Pancreas (tissue), 10 donors: ENCODE data around the gene GET4. TPM values are rescaled to one million over a fixed set of nuclear protein-coding genes. Genes with fewer than 3 reads are reported as not detected.

Experiments
- ATAC-seq, 4 donors: fragments of 200-7000 bp; cut with Tn5 transposase; one replicate each; pipeline versions ENCODE4 v1.8.0 to v1.9.1; 2020; ENCODE audit warnings: mild to moderate bottlenecking in 4 of 4, moderate library complexity in 4 of 4
- DNase-seq, 6 donors: peaks; one replicate each; pipeline ENCODE4 v3.0.0-alpha.2; 2020
- FAIRE-seq: peaks from 2 replicates; lab custom pipeline; 2012; peaks lifted over from hg19 to GRCh38; lab: Jason Lieb, UNC
- H3K27ac ChIP-seq, 4 donors: fragments of 200-600 bp; sonication (generic); 1 replicate in 3 of 4; 2 replicates in 1 of 4; pipeline versions ENCODE4 v1.5.0 to v1.8.0; 2020
- H3K27me3 ChIP-seq, 4 donors: fragments of 200-600 bp; one replicate each; pipeline ENCODE4 v1.8.0; 2021
- H3K36me3 ChIP-seq, 3 donors: fragments of 200-600 bp; sonication (generic) in 1 of 3; one replicate each; pipeline versions ENCODE4 v1.5.0 to v1.8.0; 2020 to 2021
- H3K4me1 ChIP-seq, 3 donors: fragments of 200-600 bp; one replicate each; pipeline ENCODE4 v1.8.0; 2021
- H3K4me3 ChIP-seq, 4 donors: fragments of 200-600 bp; sonication (generic) in 2 of 4; one replicate each; pipeline versions ENCODE4 v1.5.0 to v1.8.0; 2020 to 2021
- H3K9me3 ChIP-seq, 4 donors: fragments of 200-600 bp; one replicate each; pipeline ENCODE4 v1.8.0; 2021
- CTCF ChIP-seq, 4 donors: fragments of 200-600 bp; sonication (generic) in 3 of 4; IDR thresholded peaks; one replicate each; pipeline versions ENCODE4 v1.5.0 to v1.8.0; 2021; ENCODE audit warnings: antibody characterized with exemption in 4 of 4
- WGBS, 2 donors: extraction: QIAGEN DNeasy Blood & Tissue Kit; methylation state at CpG; one replicate each; pipeline ENCODE4 v1.1.7; 2013; 5-methylcytosine and 5-hydroxymethylcytosine counted together
- intact Hi-C, 3 donors: fragments of 100-400 bp; cut with DNase I; formaldehyde crosslinking; loops; one replicate each; pipeline versions ENCODE4 v1.11.1 to v1.14.2; 2022
- polyA plus RNA-seq, 2 donors: library from polyadenylated mRNA; stranded (reverse); fragments of 200-250 nt; gene quantifications; one replicate each; pipeline ENCODE4 v1.2.3, GENCODE V29; 2013
- total RNA-seq, 6 donors: library from RNA; stranded (reverse); fragmentation: NEBNext Ultra II Directional in 4 of 6; extraction: Animal tissue kit (Norgen Biotek cat#: 25700) in 4 of 6; gene quantifications; one replicate each; pipeline versions ENCODE4 v1.2.1 to v1.2.4, GENCODE V29; 2021 to 2023
- donor health status: healthy with polysubstance abuse.
- donor health status: DM: no; HTN: no; CAD: no; lungs with moderate emphysema.
- donor health status: DM: no; HTN: no; CAD: no.
- donor health status: control.
- donor health status: control.
- donor health status: Bipolar disorder and iron deficiency.
- donor health status: DM: yes; HTN: yes; CAD: no.
- donor health status: DM: no; HTN: no; CAD: no.
- donor health status: DM: no; HTN: no; CAD: no.
- donor health status: DM: yes; HTN: yes; CAD: no.

The GET4 gene
- total and polyA plus RNA-seq, 8 donors: 13.1 to 94.5 (median 21.4) TPM

GRCh38 chr7:911791-912480, 35.6 kb downstream of the GET4 start:
- DNase-seq: peak in 1 of 6 donors; percentile 67
- no peak for FAIRE-seq

GRCh38 chr7:913736-914520, 37.6 kb downstream of the GET4 start:
- Histone ChIP-seq H3K9me3 (no peaks in the 10 kb centered on the region), H3K27me3 (no peaks in the 10 kb centered on the region), H3K4me1 (no peaks in the 10 kb centered on the region), H3K36me3 (no peaks in the 10 kb centered on the region), H3K4me3 (no peak overlapping the region), H3K27ac (no peak overlapping the region)
- peak; percentile 32 to 72 (median 63) for ATAC-seq
- intact Hi-C loops: no loop called here
- WGBS, 2 donors: 72 to 74% methylated on average over 31 of the region's 31 CpGs
- no peak for TF ChIP-seq CTCF (IDR thresholded peaks at IDR 0.05)
- DNase-seq: peak in 2 of 6 donors; percentile 59 to 83
- no peak for FAIRE-seq

More at GRCh38 chr7:911791-912480, 35.6 kb downstream of the GET4 start:
- intact Hi-C loops: no loop called here
- no peak for ATAC-seq
- Histone ChIP-seq H3K27ac (no peak overlapping the region), H3K4me3 (no peak overlapping the region), H3K4me1 (no peaks in the 10 kb centered on the region), H3K9me3 (no peaks in the 10 kb centered on the region), H3K36me3 (no peaks in the 10 kb centered on the region), H3K27me3 (no peaks in the 10 kb centered on the region)
- TF ChIP-seq CTCF (IDR thresholded peaks at IDR 0.05): no peak
- 88 to 91% methylated on average over 38 to 41 of the region's 41 CpGs for WGBS, 2 donors

GRCh38 chr7:914521-915194, 38.3 kb downstream of the GET4 start:
- Histone ChIP-seq H3K27me3 (no peaks in the 10 kb centered on the region), H3K4me3 (no peak overlapping the region), H3K4me1 (no peaks in the 10 kb centered on the region), H3K27ac (no peak overlapping the region), H3K9me3 (no peaks in the 10 kb centered on the region), H3K36me3 (no peaks in the 10 kb centered on the region)
- TF ChIP-seq CTCF (IDR thresholded peaks at IDR 0.05): no peak
- no peak for FAIRE-seq
- intact Hi-C loops: no loop called here
- DNase-seq: peak in 1 of 6 donors; percentile 61
- ATAC-seq: no peak
- 90 to 94% methylated on average over 10 to 16 of the region's 16 CpGs for WGBS, 2 donors

GRCh38 chr7:915291-916218, 39.2 kb downstream of the GET4 start:
- peak in 1 of 6 donors; percentile 71 for DNase-seq
- no peak overlapping the region for H3K27ac ChIP-seq
- H3K4me1 ChIP-seq: no peaks in the 10 kb centered on the region
- no peak for FAIRE-seq
- 87 to 90% methylated on average over 43 of the region's 43 CpGs for WGBS, 2 donors
- no peaks in the 10 kb centered on the region for H3K27me3 ChIP-seq
- H3K36me3 ChIP-seq: no peaks in the 10 kb centered on the region
- TF ChIP-seq CTCF (IDR thresholded peaks at IDR 0.05): no peak
- H3K9me3 ChIP-seq: no peaks in the 10 kb centered on the region
- intact Hi-C loops: no loop called here
- no peak for ATAC-seq
- no peak overlapping the region for H3K4me3 ChIP-seq
